NB4 (cell line): ENCODE measurements around the gene ACBD6.

ENCODE experiments used
- DNase-seq: peaks from one replicate; pipeline ENCODE4 v3.0.0; 2010; ENCODE audit warnings: low read depth
- H3K4me3 ChIP-seq: one replicate; pipeline ENCODE4 v1.5.1; 2011; ENCODE audit warnings: mild to moderate bottlenecking, low read depth, low read length, moderate library complexity
- CTCF ChIP-seq: IDR thresholded peaks from one replicate; pipeline ENCODE4 v1.5.1; 2012; ENCODE audit warnings: low read depth, low read length
- MYC ChIP-seq: IDR thresholded peaks from 2 replicates; pipeline ENCODE4 v1.6.1; 2011; ENCODE audit warnings: low read depth, low read length
- POLR2A ChIP-seq: IDR thresholded peaks from 2 replicates; pipeline ENCODE4 v1.6.1; 2011; ENCODE audit warnings: mild to moderate bottlenecking; ENCODE audit not compliant: insufficient read length; ENCODE audit errors: extremely low read depth
- TF ChIP-seq, protein P1 (sequence below): IDR thresholded peaks from 2 replicates; pipeline ENCODE4 v1.6.1; 2011; ENCODE audit warnings: low read depth, low read length

The ACBD6 gene

DNA sequence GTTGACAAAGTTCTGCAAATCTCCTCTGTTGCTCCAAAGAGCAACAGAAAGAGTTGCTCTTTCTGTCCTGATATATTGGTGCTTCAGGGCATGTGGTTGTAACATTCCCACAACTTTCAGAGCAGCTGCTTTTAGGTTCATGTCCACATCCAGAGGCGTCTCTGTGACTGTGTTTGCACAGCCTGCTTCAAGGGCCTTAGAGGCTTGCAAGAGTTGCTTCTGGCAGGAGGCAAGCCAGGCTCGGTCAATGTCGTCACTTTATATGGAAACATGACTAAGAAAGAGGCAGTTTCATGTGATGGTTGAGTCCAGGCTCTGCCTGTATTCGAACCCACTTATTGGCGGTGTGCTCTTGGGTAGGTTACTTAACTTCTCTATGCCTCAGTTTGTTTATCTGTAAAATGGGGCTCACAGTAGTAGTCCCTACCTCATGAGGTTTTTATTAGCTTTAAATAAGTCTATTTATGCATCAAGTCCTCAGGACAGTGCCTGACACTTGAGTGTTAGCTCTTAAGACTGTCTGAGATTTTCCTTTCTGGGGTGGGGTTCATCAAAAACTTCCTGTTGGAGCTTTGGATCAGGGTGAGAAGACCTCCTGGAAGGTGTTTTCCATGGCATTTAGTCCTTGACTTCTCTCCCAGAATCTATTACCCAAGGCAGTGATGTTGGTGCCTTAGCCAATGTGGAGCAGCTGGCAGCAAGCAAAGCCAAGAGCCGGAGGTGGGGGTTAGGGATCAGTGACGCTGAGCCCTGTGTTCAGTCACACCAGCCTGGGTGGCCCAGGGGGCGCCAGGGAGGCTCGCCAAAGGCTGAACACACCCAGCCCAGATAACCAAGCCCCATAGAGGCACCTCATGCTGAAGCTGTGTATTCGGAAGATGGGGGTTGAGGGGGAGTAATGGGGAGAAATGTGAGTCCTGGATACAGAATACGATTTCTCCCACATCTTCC, 253.4 kb downstream of the ACBD6 start:
- DNase-seq: peak; percentile 44
- TF ChIP-seq MYC: no peak
- peak; percentile 41 for TF ChIP-seq CTCF
- no peak overlapping the region for H3K4me3 ChIP-seq

GRCh38 chr1:180248176-180248575, 254.2 kb downstream of the ACBD6 start:
- DNase-seq: no peak
- TF ChIP-seq POLR2A (no peak), MYC (no peak), CTCF (no peak)
- TF ChIP-seq, protein P1, sequence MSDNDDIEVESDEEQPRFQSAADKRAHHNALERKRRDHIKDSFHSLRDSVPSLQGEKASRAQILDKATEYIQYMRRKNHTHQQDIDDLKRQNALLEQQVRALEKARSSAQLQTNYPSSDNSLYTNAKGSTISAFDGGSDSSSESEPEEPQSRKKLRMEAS: no peak
- no peak overlapping the region for H3K4me3 ChIP-seq

DNA sequence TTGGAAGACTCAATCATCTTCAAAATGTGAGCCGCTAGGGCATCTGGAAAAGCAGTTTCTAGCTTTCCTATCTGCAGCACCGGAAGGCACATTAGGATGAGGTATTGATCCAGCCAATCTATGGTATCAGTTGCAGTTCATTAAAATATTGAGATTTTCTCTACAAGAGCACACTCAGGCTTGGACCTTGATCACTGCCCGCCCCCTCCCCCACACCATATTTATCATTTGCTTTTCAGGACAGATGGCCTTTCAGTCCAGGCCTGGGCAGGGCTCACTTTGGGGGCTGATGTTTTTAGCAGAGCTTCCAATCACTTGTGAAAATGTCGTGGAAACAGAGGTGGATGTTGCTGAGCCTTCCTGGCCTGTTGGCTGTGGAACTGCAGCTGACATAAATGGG, 254.8 kb downstream of the ACBD6 start:
- DNase-seq: no peak
- TF ChIP-seq, protein P1: no peak
- TF ChIP-seq MYC (no peak), POLR2A (no peak)
- H3K4me3 ChIP-seq: no peak overlapping the region

GRCh38 chr1:180247061-180247460, 255.3 kb downstream of the ACBD6 start:
- H3K4me3 ChIP-seq: no peak overlapping the region
- peak; percentile 63 for DNase-seq
- TF ChIP-seq CTCF: no peak
- TF ChIP-seq POLR2A: no peak
- TF ChIP-seq, protein P1: no peak
- no peak for TF ChIP-seq MYC

DNA sequence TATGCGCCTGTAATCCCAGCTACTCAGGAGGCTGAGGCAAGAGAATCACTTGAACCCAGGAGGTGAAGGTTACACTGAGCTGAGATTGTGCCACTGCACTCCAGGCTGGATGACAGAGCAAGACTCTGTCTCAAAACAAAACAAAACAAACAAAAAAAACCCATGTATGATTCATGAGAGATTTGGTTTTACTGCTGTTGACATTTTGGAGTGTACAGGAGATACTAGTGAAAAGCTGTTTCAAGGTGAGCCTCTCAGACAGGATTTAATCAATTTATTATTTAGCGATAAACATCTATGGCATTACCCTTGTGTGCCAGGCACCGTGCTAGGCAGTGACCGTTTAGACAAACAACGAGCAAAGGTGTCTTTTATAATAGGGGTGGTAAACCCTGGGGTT, 255.8 kb downstream of the ACBD6 start:
- TF ChIP-seq MYC (no peak), POLR2A (no peak), CTCF (no peak)
- TF ChIP-seq, protein P1: no peak
- DNase-seq: no peak
- no peak overlapping the region for H3K4me3 ChIP-seq

GRCh38 chr1:180244840-180245239, 257.5 kb downstream of the ACBD6 start:
- TF ChIP-seq, protein P1: no peak
- TF ChIP-seq POLR2A (no peak), CTCF (no peak), MYC (no peak)
- no peak overlapping the region for H3K4me3 ChIP-seq
- no peak for DNase-seq
